Nephron (organoid): ENCODE data around the gene MYBL2.

Experiments
- H3K27ac Mint-ChIP-seq, 3 experiments: 2 replicates each; pipeline ENCODE4 v1.8.0; 2020; ENCODE audit warnings: mixed read lengths in 3 of 3, mild to moderate bottlenecking in 2 of 3, moderate library complexity in 1 of 3
- H3K27me3 Mint-ChIP-seq: 2 replicates; pipeline ENCODE4 v1.8.0; 2021; ENCODE audit warnings: low read depth, mild to moderate bottlenecking, moderate library complexity, mixed read lengths
- H3K36me3 Mint-ChIP-seq: 2 replicates; pipeline ENCODE4 v1.8.0; 2020; ENCODE audit warnings: low read depth, mixed read lengths
- H3K4me1 Mint-ChIP-seq: 2 replicates; pipeline ENCODE4 v1.8.0; 2020; ENCODE audit warnings: mixed read lengths
- H3K4me3 Mint-ChIP-seq, 3 experiments: 2 replicates each; pipeline ENCODE4 v1.8.0; 2020; ENCODE audit warnings: mild to moderate bottlenecking in 3 of 3, mixed read lengths in 3 of 3, moderate library complexity in 2 of 3
- H3K9me3 Mint-ChIP-seq: 2 replicates; pipeline ENCODE4 v1.8.0; 2020; ENCODE audit warnings: mixed read lengths
- TF ChIP-seq, protein P1 (sequence below), 3 experiments: fragments of 200-600 bp; sonication (generic); IDR thresholded peaks; one replicate each; pipeline ENCODE4 v1.5.0; 2021; ENCODE audit warnings: antibody characterized with exemption in 3 of 3; ENCODE audit not compliant: unreplicated experiment in 3 of 3

Gene MYBL2

GRCh38 chr20:43716123-43716522, 49.2 kb downstream of the MYBL2 start:
- Mint-ChIP-seq H3K27ac (no peak overlapping the region), H3K36me3 (peaks cover 10% of the 10 kb centered on the region), H3K9me3 (no peaks in the 10 kb centered on the region), H3K4me1 (no peaks in the 10 kb centered on the region), H3K27me3 (no peaks in the 10 kb centered on the region), H3K4me3 (no peak overlapping the region)
- TF ChIP-seq, protein P1, sequence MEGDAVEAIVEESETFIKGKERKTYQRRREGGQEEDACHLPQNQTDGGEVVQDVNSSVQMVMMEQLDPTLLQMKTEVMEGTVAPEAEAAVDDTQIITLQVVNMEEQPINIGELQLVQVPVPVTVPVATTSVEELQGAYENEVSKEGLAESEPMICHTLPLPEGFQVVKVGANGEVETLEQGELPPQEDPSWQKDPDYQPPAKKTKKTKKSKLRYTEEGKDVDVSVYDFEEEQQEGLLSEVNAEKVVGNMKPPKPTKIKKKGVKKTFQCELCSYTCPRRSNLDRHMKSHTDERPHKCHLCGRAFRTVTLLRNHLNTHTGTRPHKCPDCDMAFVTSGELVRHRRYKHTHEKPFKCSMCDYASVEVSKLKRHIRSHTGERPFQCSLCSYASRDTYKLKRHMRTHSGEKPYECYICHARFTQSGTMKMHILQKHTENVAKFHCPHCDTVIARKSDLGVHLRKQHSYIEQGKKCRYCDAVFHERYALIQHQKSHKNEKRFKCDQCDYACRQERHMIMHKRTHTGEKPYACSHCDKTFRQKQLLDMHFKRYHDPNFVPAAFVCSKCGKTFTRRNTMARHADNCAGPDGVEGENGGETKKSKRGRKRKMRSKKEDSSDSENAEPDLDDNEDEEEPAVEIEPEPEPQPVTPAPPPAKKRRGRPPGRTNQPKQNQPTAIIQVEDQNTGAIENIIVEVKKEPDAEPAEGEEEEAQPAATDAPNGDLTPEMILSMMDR (IDR thresholded peaks at IDR 0.05; ENCODE audit: unreplicated experiment in 3 of 3) = no peak

DNA sequence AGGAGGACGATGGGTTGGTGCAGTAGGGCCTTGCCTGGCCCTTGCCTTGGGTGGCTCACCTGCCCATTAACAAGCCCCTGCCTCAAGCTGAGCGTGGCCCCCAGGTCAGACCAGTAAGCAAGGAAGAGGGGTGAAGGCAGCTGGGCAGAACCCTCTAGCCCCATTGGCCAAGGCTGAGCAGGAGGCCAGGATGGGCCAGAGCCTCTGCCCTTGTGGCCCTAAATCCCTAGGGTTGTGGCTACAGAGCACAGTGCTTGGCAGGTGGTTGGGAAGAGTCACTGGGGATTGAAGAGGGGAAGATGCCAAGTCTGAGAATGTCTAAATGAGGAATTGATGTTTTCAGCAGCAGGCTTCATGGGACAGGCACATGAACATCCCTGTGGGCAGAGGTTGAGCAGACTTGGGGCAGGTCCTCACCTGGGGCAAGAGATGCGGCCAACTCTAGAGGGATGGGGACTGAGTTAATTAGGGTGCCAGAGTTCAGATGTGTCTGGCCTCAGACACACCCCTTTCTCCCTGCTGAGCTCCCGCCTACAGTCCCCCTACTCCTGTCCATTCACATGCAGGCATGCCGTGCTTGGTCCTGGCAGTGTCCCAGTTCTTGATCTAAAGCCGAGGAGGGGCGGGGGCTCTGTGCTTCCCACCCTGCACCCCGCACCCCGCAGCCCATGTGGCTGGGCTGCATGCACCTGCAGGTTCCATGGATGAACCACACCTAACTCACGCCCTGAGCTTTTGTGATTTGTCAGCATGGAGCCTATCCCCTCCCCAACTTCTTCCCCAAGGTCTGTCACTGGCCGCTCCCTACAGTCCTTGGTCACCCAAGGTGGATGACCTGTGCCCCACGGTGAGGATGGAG, 50.1 kb downstream of the MYBL2 start:
- H3K4me1 Mint-ChIP-seq = no peaks in the 10 kb centered on the region
- no peaks in the 10 kb centered on the region for H3K27me3 Mint-ChIP-seq
- H3K27ac Mint-ChIP-seq = no peak overlapping the region

DNA sequence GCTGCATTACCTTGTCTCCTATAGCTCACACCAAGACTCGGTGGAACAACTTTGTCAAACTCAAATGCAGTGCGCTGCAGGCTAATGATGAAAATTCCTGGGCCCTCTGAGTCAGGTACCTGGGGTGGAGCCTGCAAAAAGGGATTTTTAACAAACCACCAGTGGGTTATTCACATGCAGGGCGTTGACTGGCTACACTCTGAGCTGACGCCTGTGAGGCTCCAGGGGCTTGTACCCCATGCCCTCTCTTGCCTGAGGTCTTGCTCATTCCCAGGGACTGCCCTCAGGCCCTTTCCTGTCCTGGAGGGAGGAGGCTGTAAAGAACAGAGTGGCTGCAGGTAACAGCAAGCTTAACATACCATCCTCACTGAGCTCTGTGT, 50.7 kb downstream of the MYBL2 start:
- H3K36me3 Mint-ChIP-seq = peaks cover 10% of the 10 kb centered on the region
- H3K27ac Mint-ChIP-seq = no peak overlapping the region
- H3K4me3 Mint-ChIP-seq = no peak overlapping the region
- no peaks in the 10 kb centered on the region for H3K9me3 Mint-ChIP-seq
- TF ChIP-seq, protein P1 (IDR thresholded peaks at IDR 0.05; ENCODE audit: unreplicated experiment in 3 of 3) = no peak
- no peaks in the 10 kb centered on the region for H3K4me1 Mint-ChIP-seq
- no peaks in the 10 kb centered on the region for H3K27me3 Mint-ChIP-seq

More for the DNA sequence above, 50.1 kb downstream of the MYBL2 start:
- H3K4me3 Mint-ChIP-seq = no peak overlapping the region
- TF ChIP-seq, protein P1 (IDR thresholded peaks at IDR 0.05; ENCODE audit: unreplicated experiment in 3 of 3) = no peak
- H3K9me3 Mint-ChIP-seq = no peaks in the 10 kb centered on the region
- peaks cover 10% of the 10 kb centered on the region for H3K36me3 Mint-ChIP-seq

DNA sequence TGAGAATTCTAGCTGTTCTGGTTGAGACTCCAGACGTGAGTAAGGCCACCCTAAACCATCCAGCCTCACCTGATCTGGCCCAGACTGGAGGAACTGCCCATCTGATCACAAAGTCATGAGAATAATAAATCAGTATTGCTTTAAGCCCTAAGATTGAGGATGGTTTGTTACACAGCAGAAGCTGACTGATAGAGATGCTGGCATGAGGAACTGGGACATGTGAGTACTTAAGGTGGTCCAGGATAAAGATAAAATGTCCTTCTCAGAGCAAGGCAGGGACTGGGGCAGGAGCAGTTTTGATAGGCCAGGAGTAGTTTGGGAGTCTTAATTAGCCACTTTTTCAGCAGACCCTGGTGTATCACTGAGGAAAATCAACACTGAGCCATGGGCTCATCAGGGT, 53.1 kb downstream of the MYBL2 start:
- H3K9me3 Mint-ChIP-seq = no peaks in the 10 kb centered on the region
- no peak overlapping the region for H3K27ac Mint-ChIP-seq
- TF ChIP-seq, protein P1 (IDR thresholded peaks at IDR 0.05; ENCODE audit: unreplicated experiment in 3 of 3) = no peak
- H3K4me1 Mint-ChIP-seq = no peaks in the 10 kb centered on the region
- H3K36me3 Mint-ChIP-seq = peaks cover 5% of the 10 kb centered on the region
- H3K4me3 Mint-ChIP-seq = no peak overlapping the region
- no peaks in the 10 kb centered on the region for H3K27me3 Mint-ChIP-seq

GRCh38 chr20:43721097-43721428, 54.1 kb downstream of the MYBL2 start:
- Mint-ChIP-seq H3K4me3 (no peak overlapping the region), H3K36me3 (no peaks in the 10 kb centered on the region), H3K4me1 (no peaks in the 10 kb centered on the region), H3K9me3 (no peaks in the 10 kb centered on the region), H3K27me3 (no peaks in the 10 kb centered on the region), H3K27ac (no peak overlapping the region)
- TF ChIP-seq, protein P1 (IDR thresholded peaks at IDR 0.05; ENCODE audit: unreplicated experiment in 3 of 3) = no peak
